ENCODE measurements around the gene NTM. TPM values are rescaled to one million over a fixed set of nuclear protein-coding genes. Genes with fewer than 3 reads are reported as not detected.

Gene NTM
- total RNA-seq, 1 donor from 2014 or later, result 82.7 TPM

GRCh38 chr11:132006884-132007580 lies 636.6 kb downstream of the NTM start:
- Mint-ChIP-seq H3K9me3 (ENCODE audit: unreplicated experiment) (no peaks in the 10 kb centered on the region), H3K4me1 (ENCODE audit: unreplicated experiment) (peaks cover 16% of the 10 kb centered on the region), H3K36me3 (ENCODE audit: unreplicated experiment) (no peaks in the 10 kb centered on the region), H3K27me3 (ENCODE audit: unreplicated experiment) (no peaks in the 10 kb centered on the region), H3K27ac (ENCODE audit: unreplicated experiment) (no peak overlapping the region), H3K4me3 (ENCODE audit: unreplicated experiment) (no peak overlapping the region)
- DNase-seq (ENCODE audit: extremely low spot score, unreplicated experiment), result no peak
- no peak for TF ChIP-seq CTCF (IDR thresholded peaks at IDR 0.05)

- no peaks in the 10 kb centered on the region for H3K27me3 Mint-ChIP-seq (ENCODE audit: unreplicated experiment)
- TF ChIP-seq CTCF (IDR thresholded peaks at IDR 0.05), result no peak
These were observed 637.8 kb downstream of the NTM start for GRCh38 chr11:132008226-132008625.

GRCh38 chr11:132008872-132009271 lies 638.5 kb downstream of the NTM start:
- peak overlapping the region; percentile 9 for H3K27ac Mint-ChIP-seq (ENCODE audit: unreplicated experiment)
- H3K4me1 Mint-ChIP-seq (ENCODE audit: unreplicated experiment), result peaks cover 16% of the 10 kb centered on the region
- H3K4me3 Mint-ChIP-seq (ENCODE audit: unreplicated experiment), result no peak overlapping the region
- H3K27me3 Mint-ChIP-seq (ENCODE audit: unreplicated experiment), result no peaks in the 10 kb centered on the region
- peak; percentile 10 for TF ChIP-seq CTCF (IDR thresholded peaks at IDR 0.05)
- no peak for DNase-seq (ENCODE audit: extremely low spot score, unreplicated experiment)
- no peaks in the 10 kb centered on the region for H3K36me3 Mint-ChIP-seq (ENCODE audit: unreplicated experiment)
- H3K9me3 Mint-ChIP-seq (ENCODE audit: unreplicated experiment), result no peaks in the 10 kb centered on the region

More at GRCh38 chr11:132008226-132008625, 637.8 kb downstream of the NTM start:
- H3K4me1 Mint-ChIP-seq (ENCODE audit: unreplicated experiment), result peaks cover 16% of the 10 kb centered on the region
- no peak overlapping the region for H3K4me3 Mint-ChIP-seq (ENCODE audit: unreplicated experiment)
- H3K27ac Mint-ChIP-seq (ENCODE audit: unreplicated experiment), result peak overlapping the region; percentile 9
- no peak for DNase-seq (ENCODE audit: extremely low spot score, unreplicated experiment)
- no peaks in the 10 kb centered on the region for H3K9me3 Mint-ChIP-seq (ENCODE audit: unreplicated experiment)
- no peaks in the 10 kb centered on the region for H3K36me3 Mint-ChIP-seq (ENCODE audit: unreplicated experiment)

- no peaks in the 10 kb centered on the region for H3K9me3 Mint-ChIP-seq (ENCODE audit: unreplicated experiment)
- TF ChIP-seq CTCF (IDR thresholded peaks at IDR 0.05), result no peak
- H3K27ac Mint-ChIP-seq (ENCODE audit: unreplicated experiment), result no peak overlapping the region
- H3K27me3 Mint-ChIP-seq (ENCODE audit: unreplicated experiment), result no peaks in the 10 kb centered on the region
- no peaks in the 10 kb centered on the region for H3K36me3 Mint-ChIP-seq (ENCODE audit: unreplicated experiment)
- no peak overlapping the region for H3K4me3 Mint-ChIP-seq (ENCODE audit: unreplicated experiment)
- peaks cover 31% of the 10 kb centered on the region for H3K4me1 Mint-ChIP-seq (ENCODE audit: unreplicated experiment)
- no peak for DNase-seq (ENCODE audit: extremely low spot score, unreplicated experiment)
These were observed 649.6 kb downstream of the NTM start for GRCh38 chr11:132020001-132020400.

GRCh38 chr11:132022285-132022684 lies 651.9 kb downstream of the NTM start:
- DNase-seq (ENCODE audit: extremely low spot score, unreplicated experiment), result no peak
- Mint-ChIP-seq H3K36me3 (ENCODE audit: unreplicated experiment) (no peaks in the 10 kb centered on the region), H3K4me3 (ENCODE audit: unreplicated experiment) (no peak overlapping the region)

More at GRCh38 chr11:132022285-132022684, 651.9 kb downstream of the NTM start:
- no peak overlapping the region for H3K27ac Mint-ChIP-seq (ENCODE audit: unreplicated experiment)
- H3K9me3 Mint-ChIP-seq (ENCODE audit: unreplicated experiment), result no peaks in the 10 kb centered on the region
- peaks cover 52% of the 10 kb centered on the region for H3K4me1 Mint-ChIP-seq (ENCODE audit: unreplicated experiment)
- no peak for TF ChIP-seq CTCF (IDR thresholded peaks at IDR 0.05)
- no peaks in the 10 kb centered on the region for H3K27me3 Mint-ChIP-seq (ENCODE audit: unreplicated experiment)

Measured in osteocyte (in vitro differentiated cells).